DMS 273 (cell line): ENCODE measurements around the gene VANGL2.
A peak's percentile ranks its signal among the peaks of the same experiment; 100 is the strongest.

Source experiments
- DNase-seq: peaks from one replicate; lab custom pipeline; 2025; ENCODE audit not compliant: unreplicated experiment; lab: John Stamatoyannopoulos, UW

VANGL2 gene

DNA sequence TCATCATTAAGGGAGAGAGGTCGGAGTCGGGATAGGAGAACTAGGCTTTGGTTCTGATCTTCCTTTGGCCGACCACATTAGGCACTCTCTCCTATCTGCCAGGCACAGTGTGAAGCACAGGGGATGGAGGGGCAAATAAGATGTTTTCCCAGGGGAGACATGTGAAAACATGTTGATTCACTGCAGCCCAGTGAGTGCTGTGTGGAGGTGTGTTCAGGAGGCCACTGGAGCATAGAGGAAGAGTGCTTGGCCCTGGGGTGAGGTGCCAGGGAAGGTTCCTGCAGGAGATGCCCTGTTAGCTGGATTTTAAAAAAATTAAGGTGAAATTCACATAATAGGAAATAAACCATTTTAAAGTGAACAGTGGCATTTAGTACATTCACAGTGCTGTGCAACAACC lies 3.7 kb downstream of the VANGL2 start:
- no peak for DNase-seq

DNA sequence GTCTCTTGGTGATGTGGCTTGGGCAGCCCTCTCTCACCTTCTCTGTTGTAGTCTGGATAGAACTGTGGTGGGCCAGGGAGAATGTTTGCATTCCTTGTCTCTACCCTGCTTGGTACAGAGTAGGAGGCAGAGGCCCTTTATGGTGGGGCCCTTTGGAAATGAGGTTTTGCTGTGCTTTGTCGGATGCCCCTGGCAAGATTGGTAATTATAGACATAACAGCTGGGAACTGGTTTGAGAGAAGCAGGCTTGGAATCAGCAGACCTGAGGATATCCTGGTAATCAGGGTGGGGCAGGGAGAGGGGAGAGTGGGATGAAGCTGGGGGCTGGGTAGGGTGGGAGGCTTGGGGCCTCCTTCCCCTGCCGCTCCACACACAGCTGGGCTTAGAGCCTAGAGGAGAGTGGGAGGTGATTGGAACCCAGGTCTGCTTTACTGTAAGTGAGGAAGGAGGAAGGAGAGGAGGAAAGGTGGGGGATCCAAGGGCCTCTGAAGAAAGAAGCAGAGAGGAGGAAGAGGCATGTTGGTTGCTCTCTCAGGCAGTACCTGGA lies 5.0 kb downstream of the VANGL2 start:
- no peak for DNase-seq

DNA sequence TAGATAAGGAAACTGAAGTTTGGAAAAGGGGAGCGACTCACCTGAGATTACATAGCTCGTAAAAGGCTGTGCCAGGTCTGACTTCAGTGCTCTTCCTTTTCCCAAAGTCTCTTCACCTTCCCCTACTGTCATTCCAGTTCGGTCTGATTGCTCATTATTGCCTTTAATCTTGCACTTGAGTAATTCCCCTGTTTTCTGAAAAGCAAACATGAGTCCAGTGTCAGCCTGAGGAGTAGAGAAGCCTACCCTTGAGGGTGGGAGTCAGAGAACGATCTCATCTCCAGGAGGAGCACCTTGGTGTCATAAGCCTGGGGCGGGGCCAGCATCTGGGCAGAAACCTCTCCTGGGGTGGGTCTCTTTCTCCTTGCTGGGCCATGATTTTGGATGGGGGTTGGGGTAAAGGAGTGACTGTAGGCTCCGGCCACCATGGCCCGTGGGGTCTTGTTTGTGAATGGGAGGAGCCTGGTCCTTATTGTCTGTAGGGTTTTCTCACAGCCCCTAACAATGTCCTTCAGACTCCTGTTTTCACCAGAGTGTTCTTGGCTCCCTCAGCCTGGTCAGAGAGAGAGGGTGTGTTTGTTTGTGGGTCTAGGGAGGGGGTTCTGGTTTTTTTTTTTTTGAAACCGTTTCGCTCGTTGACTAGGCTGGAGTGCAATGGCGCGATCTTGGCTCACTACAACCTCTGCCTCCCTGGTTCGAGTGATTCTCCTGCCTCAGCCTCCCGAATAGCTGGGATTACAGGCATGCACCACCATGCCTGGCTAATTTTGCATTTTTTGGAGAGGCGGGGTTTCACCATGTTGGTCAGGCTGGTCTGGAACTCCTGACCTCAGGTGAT lies 6.0 kb downstream of the VANGL2 start:
- DNase-seq = no peak

DNA sequence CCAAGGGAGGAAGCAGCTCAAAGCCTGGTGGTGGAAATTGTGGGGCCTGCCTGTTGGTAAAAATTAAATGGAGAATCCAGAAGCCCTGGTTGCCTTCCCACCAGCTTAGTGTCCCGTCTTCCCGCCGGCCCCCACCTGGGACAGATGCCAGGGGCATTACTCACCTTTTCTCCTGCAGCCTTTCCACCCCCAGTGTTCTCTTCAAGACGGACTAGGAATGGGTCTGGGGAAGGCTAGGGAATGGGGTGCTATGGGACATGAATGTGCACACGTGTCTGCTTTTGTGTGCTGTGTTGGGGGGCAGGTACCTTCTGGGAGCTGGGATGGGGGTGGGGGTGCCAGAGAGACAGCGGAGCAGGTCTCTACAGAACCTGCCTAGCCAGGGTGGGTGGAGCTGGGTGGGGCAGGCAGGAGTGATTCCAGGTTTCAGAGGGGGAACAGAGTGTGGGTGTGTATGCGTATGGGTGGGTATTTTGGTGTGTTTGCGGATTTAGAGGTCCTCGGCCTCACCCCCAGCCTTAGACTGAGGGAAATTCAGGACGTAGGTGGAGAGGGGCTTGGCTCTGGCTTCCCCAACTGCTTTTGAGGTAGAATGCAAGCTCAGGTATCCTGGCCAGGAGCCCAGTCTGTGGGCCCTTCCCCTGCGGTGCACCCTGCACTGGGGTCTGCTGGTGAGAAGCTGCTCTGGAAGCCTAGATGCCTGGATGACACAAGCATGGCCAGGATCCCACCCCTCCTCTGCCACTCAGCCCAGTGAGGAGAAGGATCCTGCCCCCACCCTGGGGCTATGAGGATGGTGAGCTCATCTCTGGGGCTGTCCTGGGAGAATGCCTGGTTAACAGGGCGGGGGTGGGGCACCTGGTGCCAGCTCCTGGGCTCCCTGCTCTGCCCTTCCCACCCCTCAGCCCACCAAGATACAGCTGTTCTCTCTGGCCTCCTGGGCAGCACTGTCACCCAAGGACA lies 7.8 kb downstream of the VANGL2 start:
- no peak for DNase-seq

DNA sequence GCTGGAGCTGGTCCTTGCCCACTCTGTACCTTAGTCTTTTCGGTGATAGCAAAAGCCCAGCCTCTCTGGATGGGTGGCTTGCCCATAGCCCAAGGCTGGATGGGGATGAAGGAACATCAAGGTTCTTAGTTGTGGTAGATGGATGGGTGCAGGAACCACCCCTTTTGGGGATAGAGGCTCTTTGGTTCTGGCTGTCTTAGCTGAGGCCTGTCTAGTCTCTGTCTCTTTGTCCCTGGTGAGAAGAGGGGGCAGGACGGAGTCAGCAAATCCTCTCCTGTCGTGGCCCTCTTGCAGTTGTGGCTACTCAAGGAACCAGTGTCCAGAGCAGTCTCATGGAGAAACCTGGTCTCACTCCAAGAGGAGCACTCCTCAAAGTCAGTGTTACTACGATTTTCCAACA lies 8.5 kb downstream of the VANGL2 start:
- no peak for DNase-seq

DNA sequence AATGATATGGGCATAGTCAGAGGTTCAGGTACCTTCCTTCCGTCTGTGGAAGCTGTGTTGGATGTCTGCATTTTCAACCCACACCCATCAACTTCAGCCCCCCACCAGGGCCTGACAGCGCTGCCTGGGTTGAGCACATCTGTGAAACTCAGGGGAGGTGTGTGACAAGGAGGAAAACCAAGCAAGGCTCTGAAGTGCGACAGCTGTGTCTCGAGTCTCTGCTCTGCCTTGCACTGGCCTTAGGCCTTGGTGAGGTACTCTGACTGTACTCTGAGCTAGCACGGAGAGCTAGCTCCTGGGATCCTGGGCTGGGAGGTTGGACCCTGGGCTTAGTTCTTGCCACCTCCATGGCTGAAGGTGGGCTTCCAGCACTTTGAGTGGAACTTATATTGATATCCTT lies 9.1 kb downstream of the VANGL2 start:
- peak; percentile 16 for DNase-seq

DNA sequence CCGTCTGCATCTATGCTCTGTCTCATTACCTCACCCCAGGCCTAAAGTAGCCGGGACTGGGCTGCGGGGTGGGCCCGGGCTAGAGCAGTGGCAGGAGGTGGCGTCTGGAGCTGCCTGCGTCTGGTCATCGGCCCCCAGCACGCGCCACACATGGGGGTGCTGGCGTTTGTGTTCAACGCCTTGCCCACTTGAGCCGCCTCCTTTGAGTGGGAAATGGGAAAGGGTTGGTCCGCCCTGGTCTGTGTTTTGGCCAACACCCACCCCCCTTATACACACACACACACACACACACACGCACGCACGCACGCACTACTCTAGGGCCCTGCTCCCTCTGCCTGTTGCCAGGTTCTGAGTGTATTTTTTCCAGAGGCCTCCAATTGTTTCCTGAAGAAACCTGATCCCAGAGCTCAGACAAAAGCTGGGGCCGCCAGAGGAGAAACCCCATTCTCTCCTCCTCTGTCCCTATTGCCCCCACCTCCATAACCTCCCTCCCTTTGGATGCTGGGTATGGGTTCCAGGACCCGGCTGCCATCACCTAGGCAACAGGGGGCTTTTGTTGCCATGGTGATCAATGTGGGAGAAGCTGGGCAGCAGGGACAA lies 10.1 kb downstream of the VANGL2 start:
- DNase-seq = peak; percentile 17

DNA sequence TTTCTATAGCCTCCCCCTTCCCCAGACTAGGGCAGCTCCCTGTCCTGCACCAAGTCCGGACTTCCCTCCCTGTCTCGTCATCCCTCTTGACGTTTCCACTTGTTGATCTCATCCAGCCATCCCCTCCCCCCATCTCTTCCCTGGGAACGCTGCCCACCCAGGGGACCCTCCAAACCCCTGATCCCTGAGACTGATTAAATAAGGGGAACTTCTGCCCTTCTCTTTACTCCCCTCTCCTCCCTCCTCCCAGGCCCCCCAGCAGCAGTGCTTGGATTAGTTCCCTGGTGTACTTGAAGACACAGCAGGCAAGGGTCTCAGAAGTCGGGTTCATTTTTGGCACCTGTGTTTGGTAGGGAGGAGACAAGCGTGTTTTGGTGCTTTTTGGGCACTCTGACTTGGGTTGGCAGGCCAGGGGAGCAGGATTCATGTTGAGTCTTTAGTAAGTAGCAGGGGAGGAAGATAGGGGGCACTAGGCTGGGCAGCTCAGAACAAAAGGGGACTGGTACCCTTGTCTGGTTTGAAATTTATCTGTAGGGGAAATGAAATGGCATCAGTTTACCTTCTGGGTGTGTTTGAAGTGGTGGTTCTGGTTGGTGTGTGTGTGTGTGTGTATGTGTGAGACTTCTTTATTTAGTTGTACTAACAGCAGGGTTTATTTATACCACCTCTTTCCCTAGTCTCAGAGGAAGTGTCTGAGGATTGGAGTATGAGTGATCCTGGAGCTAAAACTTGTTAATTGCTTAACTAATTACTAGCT lies 11.1 kb downstream of the VANGL2 start:
- no peak for DNase-seq

DNA sequence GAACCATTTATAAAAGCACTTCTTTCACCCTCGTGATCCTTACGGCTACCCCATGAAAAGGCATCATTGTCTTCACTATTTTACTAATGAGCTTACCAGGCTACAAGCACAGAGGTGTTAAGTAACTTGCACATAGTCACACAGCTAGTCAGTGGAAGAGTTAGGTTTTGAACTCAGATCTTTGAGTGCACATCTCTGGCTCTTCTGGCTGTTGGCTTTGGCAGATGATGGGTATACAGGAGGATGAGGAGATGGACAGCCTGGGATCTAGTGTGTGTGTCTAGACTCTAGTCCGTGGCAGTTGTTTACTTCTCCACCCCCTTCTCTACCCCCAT lies 11.6 kb downstream of the VANGL2 start:
- no peak for DNase-seq

DNA sequence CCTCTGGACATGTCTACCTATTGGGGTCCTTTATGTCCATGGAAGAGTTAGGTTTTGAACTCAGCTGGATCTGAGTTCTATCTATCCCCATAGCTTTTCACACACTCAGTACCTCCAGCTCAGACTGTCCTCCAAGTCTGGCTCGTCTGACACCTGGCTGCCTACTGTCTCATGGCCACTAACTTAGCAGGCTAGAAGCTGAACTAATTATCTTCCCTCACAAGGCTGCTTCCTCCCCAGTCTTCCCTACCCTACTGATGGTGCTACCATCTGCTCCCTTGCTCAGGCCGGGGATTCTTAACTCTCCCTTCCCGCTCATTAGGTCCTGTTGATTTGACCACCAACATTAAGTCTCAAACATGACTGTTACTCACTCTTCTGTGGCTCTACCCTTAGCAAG lies 13.4 kb downstream of the VANGL2 start:
- DNase-seq = peak; percentile 49

DNA sequence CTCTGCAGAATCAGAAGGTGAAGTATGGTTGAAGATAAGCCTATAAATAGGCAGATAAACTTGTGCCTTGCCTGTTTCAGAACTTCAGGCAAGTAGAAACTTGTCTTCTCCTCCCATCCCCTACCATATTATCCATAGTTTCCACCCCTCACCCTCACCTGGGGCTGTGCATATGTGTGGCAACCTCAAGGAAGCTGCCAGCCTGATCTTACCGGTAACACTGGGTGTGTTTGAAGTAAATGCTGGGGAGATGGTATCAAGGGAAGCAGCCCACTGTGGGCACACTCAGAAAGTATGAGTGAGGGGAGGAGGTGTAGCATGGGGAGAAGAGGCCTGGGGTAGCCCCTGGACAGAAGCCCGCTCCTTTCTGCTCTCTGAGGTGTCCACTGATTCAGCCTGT lies 14.5 kb downstream of the VANGL2 start:
- no peak for DNase-seq

DNA sequence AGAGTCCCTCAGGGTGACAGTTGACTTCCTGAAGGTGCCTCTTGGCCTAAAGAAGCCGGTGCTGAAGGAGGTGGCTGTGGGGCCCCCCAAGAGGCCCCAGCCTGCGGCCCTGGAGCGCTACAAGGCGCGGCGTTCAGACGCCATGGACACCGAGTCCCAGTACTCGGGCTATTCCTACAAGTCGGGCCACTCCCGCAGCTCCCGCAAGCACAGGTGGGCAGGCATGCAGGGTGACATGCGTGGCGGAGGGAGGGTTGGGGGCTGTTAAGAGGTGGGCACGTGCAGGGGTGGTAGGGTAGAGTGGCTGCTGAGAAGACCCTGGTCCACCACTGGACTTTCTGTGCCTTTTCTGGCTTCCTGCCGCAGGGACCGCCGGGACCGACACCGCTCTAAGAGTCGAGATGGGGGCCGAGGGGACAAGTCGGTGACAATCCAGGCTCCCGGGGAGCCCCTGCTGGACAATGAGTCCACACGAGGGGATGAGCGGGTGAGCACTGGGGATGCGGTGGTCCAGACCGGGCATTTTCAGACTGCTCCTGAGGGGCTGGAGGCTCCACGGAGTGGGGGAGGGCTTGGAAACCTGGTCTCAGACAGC lies 15.4 kb downstream of the VANGL2 start:
- DNase-seq = no peak

DNA sequence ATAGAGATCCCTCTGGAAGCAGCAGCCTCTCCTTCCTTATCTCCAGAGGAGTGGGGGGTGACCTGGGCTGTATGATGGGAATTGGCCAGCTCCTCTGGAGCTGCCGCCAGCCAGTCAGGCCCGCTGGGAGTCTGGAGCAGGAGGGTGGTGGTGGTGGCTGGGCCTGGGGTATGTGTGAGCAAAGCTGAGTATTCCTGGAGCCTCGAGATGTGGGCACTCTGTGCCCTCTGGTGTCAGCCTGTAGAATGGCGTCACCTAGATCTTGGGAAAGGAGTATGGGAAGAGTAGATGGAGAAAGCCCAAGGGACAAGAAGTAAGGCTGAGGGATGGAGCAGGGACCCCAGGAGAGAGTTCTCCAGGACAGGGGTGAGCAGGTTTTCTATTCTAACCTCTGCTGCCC lies 16.0 kb downstream of the VANGL2 start:
- peak; percentile 83 for DNase-seq

DNA sequence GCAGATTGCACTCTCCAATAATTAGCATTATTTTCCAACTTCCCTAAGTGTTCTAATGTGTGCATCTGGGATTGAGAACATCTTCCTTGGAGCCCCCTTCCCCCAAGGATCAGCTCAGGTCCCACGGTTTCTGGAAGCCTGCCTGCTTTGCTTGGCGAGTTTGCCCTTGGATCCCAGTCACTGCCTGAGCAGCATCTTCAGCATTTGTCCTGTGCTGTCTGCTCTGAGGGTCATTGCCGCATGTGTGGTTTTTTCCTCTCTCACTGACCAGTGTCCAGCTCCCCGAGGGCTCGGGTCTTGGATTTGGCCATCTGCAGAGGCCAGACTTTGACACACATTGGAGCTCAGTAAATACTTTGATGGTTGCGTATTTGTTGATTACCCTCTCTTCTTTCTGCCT lies 18.1 kb downstream of the VANGL2 start:
- no peak for DNase-seq

DNA sequence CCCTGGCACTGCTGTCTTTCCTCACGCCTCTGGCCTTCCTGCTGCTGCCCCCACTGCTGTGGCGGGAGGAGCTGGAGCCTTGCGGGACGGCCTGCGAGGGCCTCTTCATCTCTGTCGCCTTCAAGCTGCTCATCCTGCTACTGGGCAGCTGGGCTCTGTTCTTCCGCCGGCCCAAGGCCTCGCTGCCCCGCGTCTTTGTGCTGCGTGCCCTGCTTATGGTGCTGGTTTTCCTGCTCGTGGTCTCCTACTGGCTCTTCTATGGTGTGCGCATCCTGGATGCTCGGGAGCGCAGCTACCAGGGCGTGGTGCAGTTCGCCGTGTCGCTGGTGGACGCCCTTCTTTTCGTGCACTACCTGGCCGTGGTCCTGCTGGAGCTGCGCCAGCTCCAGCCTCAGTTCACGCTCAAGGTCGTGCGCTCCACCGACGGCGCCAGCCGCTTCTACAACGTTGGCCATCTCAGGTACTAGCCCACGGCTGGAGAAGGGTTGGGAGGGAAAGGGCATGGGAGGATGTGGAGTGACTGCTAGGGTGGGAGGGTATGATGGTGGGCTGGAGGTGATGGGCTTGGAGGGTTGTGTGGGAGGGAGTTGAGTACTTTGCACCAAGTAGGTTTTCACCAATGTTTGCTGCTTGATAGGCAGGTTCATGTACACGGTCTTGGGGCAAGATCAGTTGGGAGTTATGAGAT lies 18.9 kb downstream of the VANGL2 start:
- DNase-seq = no peak

DNA sequence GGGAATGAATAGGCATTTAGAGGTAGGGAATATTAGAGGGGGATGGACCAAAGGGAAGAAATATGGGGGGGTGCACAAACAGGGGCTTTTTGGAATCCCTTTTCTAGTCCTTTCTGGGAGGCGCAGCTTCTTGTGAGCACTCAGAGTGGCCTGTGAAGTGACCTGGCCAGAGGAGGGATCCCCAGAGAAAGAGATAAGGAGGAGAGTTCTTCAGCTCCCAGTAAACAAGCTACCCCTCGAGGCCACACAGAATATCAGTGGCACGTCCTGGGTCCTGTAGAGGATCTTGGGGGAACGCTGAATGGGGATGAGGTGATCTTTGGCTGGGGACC lies 19.4 kb downstream of the VANGL2 start:
- DNase-seq = no peak

DNA sequence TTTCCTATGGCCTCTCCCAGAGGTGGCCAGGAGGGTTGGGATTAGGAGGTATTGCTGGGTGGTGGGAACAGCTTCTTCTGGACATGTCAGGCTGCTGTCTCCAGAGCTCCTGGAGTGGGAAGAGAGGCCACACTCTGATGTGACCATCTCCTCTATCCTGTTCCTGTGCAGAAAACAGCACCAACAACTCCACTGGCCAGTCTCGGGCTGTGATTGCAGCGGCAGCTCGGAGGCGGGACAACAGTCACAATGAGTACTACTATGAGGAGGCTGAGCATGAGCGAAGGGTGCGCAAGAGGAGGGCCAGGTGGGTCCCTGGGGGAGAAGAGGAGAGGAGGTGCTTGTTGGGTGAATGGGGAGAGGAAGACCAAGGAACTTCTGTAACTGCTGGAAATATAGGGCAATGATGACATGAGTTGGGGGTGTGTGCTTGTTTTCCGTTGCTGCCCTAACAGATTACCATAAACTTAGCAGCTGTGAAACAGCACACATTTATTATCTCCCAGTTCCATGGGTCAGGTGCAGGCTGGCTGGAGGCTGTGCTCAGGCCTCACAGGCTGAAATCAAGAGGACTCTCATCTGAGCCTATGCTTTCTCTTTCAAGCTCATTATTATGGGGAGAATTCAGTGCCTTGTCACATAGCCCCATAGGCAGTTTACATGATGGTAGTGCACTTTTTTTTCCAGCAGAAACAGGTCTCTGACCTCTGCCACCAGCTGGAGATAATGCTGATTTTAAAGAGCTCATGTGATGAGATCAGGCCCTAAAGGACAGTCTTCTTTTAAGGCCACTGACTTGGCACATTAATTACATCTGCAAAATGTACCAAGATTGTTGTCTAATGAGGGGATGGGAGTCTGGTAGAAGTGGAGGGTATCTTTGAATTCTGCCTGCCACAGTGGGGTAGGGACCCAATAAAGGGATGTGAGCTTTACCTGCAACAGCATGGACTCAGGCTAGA lies 20.8 kb downstream of the VANGL2 start:
- no peak for DNase-seq

DNA sequence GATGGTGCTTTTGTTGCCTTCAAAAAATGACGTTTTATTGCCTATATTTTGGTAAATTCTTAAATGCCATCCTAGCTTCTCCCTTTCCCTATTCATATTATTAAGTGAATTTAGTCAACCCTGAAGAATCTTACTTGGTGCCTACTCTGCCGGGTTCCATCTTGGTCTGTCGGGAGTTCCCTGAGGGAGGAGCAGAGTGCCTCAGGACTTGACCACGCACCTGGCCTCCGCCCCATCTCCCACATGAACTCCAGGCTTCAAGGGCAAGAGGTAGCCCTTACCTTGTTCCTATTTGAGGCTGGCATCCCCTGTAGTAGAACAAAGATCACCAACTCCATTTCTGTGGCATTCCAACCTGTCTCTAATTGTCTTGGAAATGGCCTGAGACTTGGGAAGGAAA lies 21.5 kb downstream of the VANGL2 start:
- no peak for DNase-seq

DNA sequence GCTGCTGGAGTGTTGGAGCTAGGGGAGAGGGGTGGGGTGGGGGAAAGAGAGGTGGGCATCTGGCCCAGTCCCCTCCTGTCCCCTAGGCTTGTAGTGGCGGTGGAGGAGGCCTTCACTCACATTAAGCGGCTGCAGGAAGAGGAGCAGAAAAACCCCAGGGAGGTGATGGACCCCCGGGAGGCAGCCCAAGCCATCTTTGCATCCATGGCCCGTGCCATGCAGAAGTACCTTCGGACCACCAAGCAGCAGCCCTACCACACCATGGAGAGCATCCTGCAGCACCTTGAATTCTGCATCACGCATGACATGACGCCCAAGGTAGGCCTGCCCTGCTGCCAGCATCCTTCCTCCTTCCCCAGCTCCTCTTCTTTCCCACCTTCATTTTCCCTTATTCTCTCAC lies 23.6 kb downstream of the VANGL2 start:
- DNase-seq = no peak
